Brain microvascular endothelial cell (primary cell): Measurements from ENCODE around the gene DYNC1H1.

Experiments used
- DNase-seq: peaks from one replicate; pipeline ENCODE4 v3.0.0-alpha.2; 2020
- H3K27ac ChIP-seq: fragments of 250-450 bp; sonication (Bioruptor Pico); 2 replicates; pipeline ENCODE4 v1.5.1; 2020; ENCODE audit warnings: mild to moderate bottlenecking, moderate library complexity
- H3K27me3 ChIP-seq: fragments of 250-450 bp; sonication (Bioruptor Pico); replicated peaks from 2 replicates; pipeline ENCODE4 v1.5.1; 2020; ENCODE audit warnings: mild to moderate bottlenecking
- H3K36me3 ChIP-seq: fragments of 250-450 bp; sonication (Bioruptor Pico); replicated peaks from 2 replicates; pipeline ENCODE4 v1.5.1; 2020; ENCODE audit warnings: mild to moderate bottlenecking
- H3K4me3 ChIP-seq: 2 replicates; pipeline ENCODE4 v1.5.1; 2011; ENCODE audit warnings: low read depth, mild to moderate bottlenecking, control low read depth, low read length, moderate library complexity
- CTCF ChIP-seq: IDR thresholded peaks from 2 replicates; pipeline ENCODE4 v1.5.1; 2011; ENCODE audit warnings: low read depth, mild to moderate bottlenecking, moderate library complexity, low read length, control low read depth, inconsistent platforms; ENCODE audit errors: missing control alignments
- in situ Hi-C: cut with HindIII; loops from 2 replicates; pipeline ENCODE4 v1.10.0; 2017; ENCODE audit warnings: low sequenced_read_pairs, low pct_ligation_motif_present

Gene DYNC1H1

GRCh38 chr14:101956179-101956885 lies 8.0 kb upstream of the DYNC1H1 start:
- H3K4me3 ChIP-seq = no peak overlapping the region
- no peaks in the 10 kb centered on the region for H3K27me3 ChIP-seq
- no peaks in the 10 kb centered on the region for H3K36me3 ChIP-seq
- in situ Hi-C loops = no loop called here
- no peak overlapping the region for H3K27ac ChIP-seq
- DNase-seq = no peak
- no peak for TF ChIP-seq CTCF

- DNase-seq = no peak
- Histone ChIP-seq H3K4me3 (no peak overlapping the region), H3K27ac (no peak overlapping the region), H3K27me3 (no peaks in the 10 kb centered on the region), H3K36me3 (no peaks in the 10 kb centered on the region)
- no peak for TF ChIP-seq CTCF
- in situ Hi-C loops = no loop called here
These were observed 6.8 kb upstream of the DYNC1H1 start for GRCh38 chr14:101957406-101958234.

GRCh38 chr14:101958418-101959180 lies 5.8 kb upstream of the DYNC1H1 start:
- Histone ChIP-seq H3K4me3 (no peak overlapping the region), H3K36me3 (no peaks in the 10 kb centered on the region), H3K27me3 (no peaks in the 10 kb centered on the region), H3K27ac (no peak overlapping the region)
- TF ChIP-seq CTCF = no peak
- in situ Hi-C loops = no loop called here
- DNase-seq = no peak

- H3K27me3 ChIP-seq = no peaks in the 10 kb centered on the region
- DNase-seq = no peak
- H3K4me3 ChIP-seq = no peak overlapping the region
- no peak overlapping the region for H3K27ac ChIP-seq
- in situ Hi-C loops = no loop called here
- H3K36me3 ChIP-seq = no peaks in the 10 kb centered on the region
- no peak for TF ChIP-seq CTCF
These were observed 5.1 kb upstream of the DYNC1H1 start for GRCh38 chr14:101959277-101959676.

GRCh38 chr14:101960225-101960624 lies 4.1 kb upstream of the DYNC1H1 start:
- in situ Hi-C loops = no loop called here
- Histone ChIP-seq H3K4me3 (no peak overlapping the region), H3K27ac (no peak overlapping the region), H3K27me3 (no peaks in the 10 kb centered on the region), H3K36me3 (peaks cover 4% of the 10 kb centered on the region)
- TF ChIP-seq CTCF = peak; percentile 70
- no peak for DNase-seq
